ENCODE data around the gene SLC1A4. TPM values are rescaled to one million over a fixed set of nuclear protein-coding genes. Genes with fewer than 3 reads are reported as not detected.

Gene SLC1A4
- total RNA-seq, 1 experiment from 2014 or later: 12.9 TPM

DNA sequence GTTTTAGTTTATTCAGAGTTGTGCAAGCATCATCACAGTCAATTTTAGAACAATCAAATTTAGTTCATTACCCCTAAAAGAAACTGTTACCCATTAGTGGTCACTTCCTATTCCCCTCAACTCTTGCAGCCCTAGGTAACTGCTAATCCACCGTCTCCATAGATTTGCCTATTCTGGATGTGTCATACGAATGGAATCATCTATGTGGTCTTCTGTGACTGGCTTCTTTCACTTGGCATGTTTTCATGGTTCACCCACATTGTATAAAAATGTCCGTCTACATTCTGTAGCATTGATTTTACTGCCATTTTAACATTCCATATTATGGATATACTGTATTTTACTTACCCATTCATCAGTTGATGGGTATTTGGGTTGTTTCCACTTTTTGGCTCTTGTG is 61.7 kb downstream of the SLC1A4 start:
- Histone ChIP-seq H3K36me3 (ENCODE audit: control insufficient read depth, insufficient read depth, low read length) (no peaks in the 10 kb centered on the region; the same call in 1 of the 2 replicates), H3K27me3 (ENCODE audit: control insufficient read depth, insufficient read depth, low read length) (no peaks in the 10 kb centered on the region), H3K4me3 (ENCODE audit: low read depth in 2 of 2, low read length in 2 of 2) (no peak overlapping the region), H3K4me1 (ENCODE audit: control insufficient read depth, insufficient read depth, low read length) (peaks cover 5% of the 10 kb centered on the region; the same call in 1 of the 2 replicates), H3K9me3 (ENCODE audit: control insufficient read depth, insufficient read depth, low read depth, low read length) (peaks cover 8% of the 10 kb centered on the region; the same call in 1 of the 2 replicates), H3K27ac (ENCODE audit: low read length) (no peak overlapping the region)
- in situ Hi-C loops (cut with HindIII; ENCODE audit: low pct_unique_long_range_greater_than_20kb, low sequenced_read_pairs) (no loop called here), intact Hi-C loops (cut with micrococcal nuclease; ENCODE audit: unreplicated experiment) (no loop called here)
- POLR2A ChIA-PET: no interaction called here
- BruUV-seq (replicated peaks): no TSS peak
- no peak for DNase-seq (ENCODE audit: low read depth, low spot score)
- CTCF ChIA-PET: interaction anchor here (0.6 kb wide), 1 partner anchor 139 kb away, joined by 6 read pairs; no protein-coding TSS in a partner anchor
- TF ChIP-seq POLR2AphosphoS5 (IDR thresholded peaks at IDR 0.05; ENCODE audit: low read depth, low read length) (no peak), REST (IDR thresholded peaks at IDR 0.05; ENCODE audit: insufficient read depth in 1 of 2, low read depth in 2 of 2, low read length in 1 of 2) (no peak), TCF7L2 (IDR thresholded peaks at IDR 0.05; ENCODE audit: low read depth, low read length) (no peak), CTCF (IDR thresholded peaks at IDR 0.05) (no peak), SIN3A (IDR thresholded peaks at IDR 0.05; ENCODE audit: borderline replicate concordance, insufficient read depth, low read depth, low read length) (no peak)
- ATAC-seq: no peak

DNA sequence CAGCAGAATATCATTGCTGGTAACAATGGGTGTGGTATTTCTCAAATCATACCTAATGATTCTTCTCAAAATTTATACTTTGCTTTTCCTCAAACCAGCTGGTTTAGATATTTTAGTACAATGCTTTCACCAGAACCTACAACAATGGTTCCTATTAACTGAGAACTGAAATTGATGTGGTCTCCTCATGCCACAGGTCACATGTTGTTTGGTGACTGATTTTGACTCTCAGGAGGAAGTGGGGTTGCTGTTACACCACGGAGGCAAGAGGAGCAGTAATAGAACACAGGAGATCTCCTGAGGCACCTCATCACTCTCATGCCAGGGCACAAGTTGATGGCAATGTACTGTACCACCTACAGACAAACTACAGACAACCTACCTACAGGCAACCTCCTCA is 64.0 kb downstream of the SLC1A4 start:
- ATAC-seq: no peak
- POLR2A ChIA-PET: no interaction called here
- intact Hi-C loops (cut with micrococcal nuclease; ENCODE audit: unreplicated experiment): no loop called here
- TF ChIP-seq CTCF (IDR thresholded peaks at IDR 0.05): no peak
- no peak for TF ChIP-seq TCF7L2 (IDR thresholded peaks at IDR 0.05; ENCODE audit: low read depth, low read length)
- TF ChIP-seq SIN3A (IDR thresholded peaks at IDR 0.05; ENCODE audit: borderline replicate concordance, insufficient read depth, low read depth, low read length): no peak
- no peak for TF ChIP-seq REST (IDR thresholded peaks at IDR 0.05; ENCODE audit: insufficient read depth in 1 of 2, low read depth in 2 of 2, low read length in 1 of 2)
- no peak for TF ChIP-seq POLR2AphosphoS5 (IDR thresholded peaks at IDR 0.05; ENCODE audit: low read depth, low read length)
- Histone ChIP-seq H3K36me3 (ENCODE audit: control insufficient read depth, insufficient read depth, low read length) (no peaks in the 10 kb centered on the region; the same call in none of the 2 replicates), H3K4me1 (ENCODE audit: control insufficient read depth, insufficient read depth, low read length) (peaks cover 13% of the 10 kb centered on the region), H3K9me3 (ENCODE audit: control insufficient read depth, insufficient read depth, low read depth, low read length) (peaks cover 6% of the 10 kb centered on the region; the same call in 1 of the 2 replicates), H3K27ac (ENCODE audit: low read length) (no peak overlapping the region), H3K4me3 (ENCODE audit: low read depth in 2 of 2, low read length in 2 of 2) (no peak overlapping the region), H3K27me3 (ENCODE audit: control insufficient read depth, insufficient read depth, low read length) (no peaks in the 10 kb centered on the region)
- no peak for DNase-seq (ENCODE audit: low read depth, low spot score)
- BruUV-seq (replicated peaks): TSS peak; percentile 54
- CTCF ChIA-PET: no interaction called here
- in situ Hi-C loops (cut with HindIII; ENCODE audit: low pct_unique_long_range_greater_than_20kb, low sequenced_read_pairs): no loop called here

Measured in Panc1 (cell line).